B cell (primary cell): ENCODE data around the gene AP1M1. TPM values are rescaled to one million over a fixed set of nuclear protein-coding genes. Genes with fewer than 3 reads are reported as not detected.
"Not testable (repeated sequence)": the region's sequence is repeated elsewhere in the genome, so short reads cannot be mapped to it uniquely, and the experiment has no call there.

Experiments
- ATAC-seq: fragments of 200-7000 bp; cut with Tn5 transposase; one replicate; pipeline ENCODE4 v1.10.0; 2021; ENCODE audit warnings: low read depth, mild to moderate bottlenecking, moderate number of reproducible peaks, moderate library complexity
- CTCF ChIA-PET: fragments of 350-600 bp; sonication (Branson Sonifier 250); formaldehyde crosslinking; loops from one replicate; lab custom pipeline; 2021; ENCODE audit warnings: antibody characterized with exemption, inconsistent platforms; lab: Charles Lee
- POLR2A ChIA-PET: fragments of 350-600 bp; sonication (Branson Sonifier 250); formaldehyde crosslinking; loops from one replicate; lab custom pipeline; 2021; ENCODE audit warnings: antibody characterized with exemption; lab: Charles Lee
- DNase-seq: peaks from one replicate; pipeline ENCODE4 v3.0.0; 2013
- H2AFZ ChIP-seq: 2 replicates; pipeline ENCODE4 v1.6.1; 2012; ENCODE audit warnings: mild to moderate bottlenecking, low read depth, low read length; ENCODE audit not compliant: insufficient read depth, poor library complexity, severe bottlenecking
- H3K27ac ChIP-seq, 2 donors: 1 replicate in 1 of 2; 2 replicates in 1 of 2; pipeline ENCODE4 v1.5.1; 2012 to 2013; ENCODE audit warnings: low read length in 2 of 2, mild to moderate bottlenecking in 2 of 2, moderate library complexity in 1 of 2
- H3K27me3 ChIP-seq, 4 experiments: fragments of 200-600 bp in 1 of 4; sonication (generic) in 1 of 4; replicated peaks in 1 of 4; 1 replicate in 2 of 4; 2 replicates in 2 of 4; pipeline versions ENCODE4 v1.6.1 to v1.7.0; 2013 to 2016; ENCODE audit warnings: low read length in 3 of 4, mild to moderate bottlenecking in 2 of 4, mixed read lengths in 1 of 4, moderate library complexity in 1 of 4; ENCODE audit not compliant: insufficient read depth in 4 of 4, control insufficient read depth in 3 of 4; ENCODE audit errors: control extremely low read depth in 1 of 4
- H3K36me3 ChIP-seq, 2 experiments: replicated peaks in 1 of 2; 1 replicate in 1 of 2; 2 replicates in 1 of 2; pipeline versions ENCODE4 v1.6.1 to v1.7.1; 2013; ENCODE audit warnings: low read length in 1 of 2; ENCODE audit not compliant: insufficient read depth in 2 of 2, control insufficient read depth in 1 of 2; ENCODE audit errors: control extremely low read depth in 1 of 2, extremely low read depth in 1 of 2
- H3K4me1 ChIP-seq, 2 donors: fragments of 200-600 bp in 1 of 2; sonication (generic) in 1 of 2; 1 replicate in 1 of 2; 2 replicates in 1 of 2; pipeline versions ENCODE4 v1.5.1 to v1.6.1; 2013 to 2017; ENCODE audit warnings: low read length in 2 of 2; ENCODE audit not compliant: control insufficient read depth in 2 of 2, insufficient read depth in 2 of 2
- H3K4me2 ChIP-seq: replicated peaks from 2 replicates; pipeline ENCODE3; 2012; ENCODE audit warnings: mild to moderate bottlenecking, low read depth, low read length; ENCODE audit not compliant: poor library complexity, severe bottlenecking
- H3K4me3 ChIP-seq, 5 experiments: fragments of 200-600 bp in 1 of 5; sonication (generic) in 1 of 5; 1 replicate in 3 of 5; 2 replicates in 2 of 5; pipeline versions ENCODE4 v1.5.1 to v1.7.0; 2011 to 2016; ENCODE audit warnings: low read length in 4 of 5, mild to moderate bottlenecking in 4 of 5, low read depth in 2 of 5, control low read depth in 1 of 5, moderate library complexity in 1 of 5; ENCODE audit not compliant: insufficient read depth in 1 of 5; ENCODE audit errors: control extremely low read depth in 1 of 5, extremely low read depth in 1 of 5
- H3K79me2 ChIP-seq: fragments of 200-600 bp; sonication (generic); one replicate; pipeline ENCODE4 v1.6.0; 2016; ENCODE audit warnings: low read length; ENCODE audit not compliant: control insufficient read depth, insufficient read depth
- H3K9ac ChIP-seq: fragments of 200-600 bp; sonication (generic); 2 replicates; pipeline ENCODE4 v1.6.1; 2017; ENCODE audit warnings: mild to moderate bottlenecking, low read length, moderate library complexity
- H3K9me3 ChIP-seq, 3 donors: one replicate each; pipeline versions ENCODE4 v1.6.1 to v1.7.1; 2013; ENCODE audit warnings: low read length in 2 of 3; ENCODE audit not compliant: control insufficient read depth in 2 of 3, insufficient read depth in 1 of 3; ENCODE audit errors: control extremely low read depth in 1 of 3
- H4K20me1 ChIP-seq: 2 replicates; pipeline ENCODE4 v1.6.0; 2012; ENCODE audit warnings: mild to moderate bottlenecking, low read length; ENCODE audit not compliant: insufficient read depth, control insufficient read depth, poor library complexity, severe bottlenecking
- H3K27ac Mint-ChIP-seq: one replicate; pipeline ENCODE4 v1.8.0; 2021; ENCODE audit warnings: mixed read lengths
- H3K27me3 Mint-ChIP-seq: one replicate; pipeline ENCODE4 v1.8.0; 2021; ENCODE audit warnings: mixed read lengths
- H3K4me1 Mint-ChIP-seq: one replicate; pipeline ENCODE4 v1.8.0; 2021; ENCODE audit warnings: mixed read lengths
- H3K4me3 Mint-ChIP-seq: one replicate; pipeline ENCODE4 v1.8.0; 2021; ENCODE audit warnings: mixed read lengths
- H3K9me3 Mint-ChIP-seq: one replicate; pipeline ENCODE4 v1.8.0; 2022; ENCODE audit warnings: mixed read lengths; ENCODE audit not compliant: insufficient read depth
- EZH2 ChIP-seq: IDR thresholded peaks from 2 replicates; pipeline ENCODE4 v1.6.1; 2012; ENCODE audit warnings: borderline replicate concordance, low read depth, mild to moderate bottlenecking, moderate library complexity, low read length; ENCODE audit not compliant: insufficient read depth, poor library complexity, severe bottlenecking
- WGBS: methylation state at CpG from one replicate; pipeline ENCODE4 v1.1.5; 2013; ENCODE audit warnings: missing lambda C conversion rate; ENCODE audit not compliant: insufficient coverage; 5-methylcytosine and 5-hydroxymethylcytosine counted together
- intact Hi-C: fragments of 100-400 bp; cut with micrococcal nuclease; formaldehyde crosslinking; loops from one replicate; pipeline ENCODE4 v1.10.0; 2022
- polyA plus RNA-seq: library from polyadenylated mRNA; depleted of rRNA; stranded (reverse); fragments of >200 nt; gene quantifications from 2 replicates; pipeline ENCODE4 v1.2.3, GENCODE V29; 2012
- total RNA-seq, 2 donors: library from RNA; stranded (reverse); fragments of 120-200 nt in 1 of 2; gene quantifications; 1 replicate in 1 of 2; 2 replicates in 1 of 2; pipeline versions ENCODE4 v1.2.3 to v1.2.4, GENCODE V29; 2013 to 2022
- TF ChIP-seq, protein P1 (sequence below): fragments of 200-600 bp; IDR thresholded peaks from one replicate; pipeline ENCODE4 v1.8.0; 2022; ENCODE audit warnings: antibody characterized with exemption, mild to moderate bottlenecking

Gene AP1M1
- total and polyA plus RNA-seq, 2 donors (not counting 1 experiment from before 2014, with no cell fraction given) = 77.8 to 102 TPM

DNA sequence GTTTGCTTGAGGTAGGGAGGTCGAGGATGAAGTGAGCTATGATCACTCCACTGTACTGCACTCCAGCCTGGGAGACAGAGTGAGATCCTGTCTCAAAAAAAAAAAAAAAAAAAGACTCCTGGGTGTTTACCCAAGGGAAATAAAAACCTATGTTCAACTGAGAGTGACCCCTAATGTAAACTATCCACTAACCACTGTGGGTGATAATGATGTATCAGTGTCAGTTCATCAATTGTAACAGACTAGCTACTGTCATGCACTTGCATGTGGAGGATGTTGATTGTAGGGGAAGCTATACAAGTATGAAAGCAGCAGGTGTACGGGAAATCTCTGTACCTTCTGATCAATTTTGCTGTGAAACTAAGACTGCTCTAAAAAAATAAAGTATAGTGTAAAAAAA lies 21.8 kb upstream of the AP1M1 start:
- no peak overlapping the region for H3K4me2 ChIP-seq
- intact Hi-C loops = no loop called here
- no peaks in the 10 kb centered on the region for H3K9me3 Mint-ChIP-seq
- H3K4me3 ChIP-seq = no peak overlapping the region
- no peak for TF ChIP-seq EZH2
- TF ChIP-seq, protein P1, sequence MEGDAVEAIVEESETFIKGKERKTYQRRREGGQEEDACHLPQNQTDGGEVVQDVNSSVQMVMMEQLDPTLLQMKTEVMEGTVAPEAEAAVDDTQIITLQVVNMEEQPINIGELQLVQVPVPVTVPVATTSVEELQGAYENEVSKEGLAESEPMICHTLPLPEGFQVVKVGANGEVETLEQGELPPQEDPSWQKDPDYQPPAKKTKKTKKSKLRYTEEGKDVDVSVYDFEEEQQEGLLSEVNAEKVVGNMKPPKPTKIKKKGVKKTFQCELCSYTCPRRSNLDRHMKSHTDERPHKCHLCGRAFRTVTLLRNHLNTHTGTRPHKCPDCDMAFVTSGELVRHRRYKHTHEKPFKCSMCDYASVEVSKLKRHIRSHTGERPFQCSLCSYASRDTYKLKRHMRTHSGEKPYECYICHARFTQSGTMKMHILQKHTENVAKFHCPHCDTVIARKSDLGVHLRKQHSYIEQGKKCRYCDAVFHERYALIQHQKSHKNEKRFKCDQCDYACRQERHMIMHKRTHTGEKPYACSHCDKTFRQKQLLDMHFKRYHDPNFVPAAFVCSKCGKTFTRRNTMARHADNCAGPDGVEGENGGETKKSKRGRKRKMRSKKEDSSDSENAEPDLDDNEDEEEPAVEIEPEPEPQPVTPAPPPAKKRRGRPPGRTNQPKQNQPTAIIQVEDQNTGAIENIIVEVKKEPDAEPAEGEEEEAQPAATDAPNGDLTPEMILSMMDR = no peak
- peaks cover 0 to 13% (median 5%) of the 10 kb centered on the region in 3 donors for H3K9me3 ChIP-seq
- H3K27me3 ChIP-seq = no peaks in the 10 kb centered on the region
- WGBS = no CpG with 5 or more reads among the region's 2 CpGs
- H2AFZ ChIP-seq = no peak overlapping the region
- POLR2A ChIA-PET = interaction anchor here (0.9 kb wide), 1 partner anchor 32 kb away, joined by 5 read pairs; the partner anchor contains the start of gene HSH2D
- H3K36me3 ChIP-seq = no peaks in the 10 kb centered on the region
- H3K4me3 Mint-ChIP-seq = no peak overlapping the region
- DNase-seq = no peak
- no peaks in the 10 kb centered on the region for H3K27me3 Mint-ChIP-seq
- no peak overlapping the region for H3K27ac ChIP-seq
- H3K9ac ChIP-seq = no peak overlapping the region
- no peak for ATAC-seq
- H3K4me1 Mint-ChIP-seq = peaks cover 14% of the 10 kb centered on the region
- no peak overlapping the region for H3K27ac Mint-ChIP-seq
- H3K4me1 ChIP-seq = peaks cover 5 to 16% of the 10 kb centered on the region in 2 donors
- no peaks in the 10 kb centered on the region for H4K20me1 ChIP-seq
- CTCF ChIA-PET = interaction anchor here (1.7 to 3.0 kb wide), 2 partner anchors 32 to 135 kb away, joined by 4 to 11 read pairs; partner anchors contain the start of gene HSH2D
- no peaks in the 10 kb centered on the region for H3K79me2 ChIP-seq

DNA sequence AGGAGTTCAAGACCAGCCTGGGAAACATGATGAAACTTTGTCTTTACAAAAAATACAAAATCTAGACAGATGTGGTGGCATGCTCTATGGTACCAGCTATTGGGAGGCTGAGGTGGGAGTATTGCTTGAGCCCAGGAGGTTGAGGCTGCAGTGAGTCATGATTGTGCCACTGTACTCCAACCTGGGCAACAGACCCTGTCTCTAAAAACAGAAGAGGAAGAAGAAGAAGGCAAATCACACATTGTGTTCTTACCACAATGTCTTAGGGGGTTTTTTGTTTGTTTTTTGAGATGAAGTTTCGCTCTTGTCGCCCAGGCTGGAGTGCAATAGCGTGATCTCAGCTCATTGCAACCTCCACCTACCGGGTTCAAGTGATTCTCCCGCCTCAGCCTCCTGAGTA lies 18.8 kb upstream of the AP1M1 start:
- peaks cover 0 to 13% (median 5%) of the 10 kb centered on the region in 3 donors for H3K9me3 ChIP-seq
- H3K27me3 ChIP-seq, H4K20me1 ChIP-seq, H3K36me3 ChIP-seq, intact Hi-C loops, H3K9ac ChIP-seq, H3K27ac ChIP-seq, H3K79me2 ChIP-seq, H3K9me3 Mint-ChIP-seq, DNase-seq, H3K4me3 ChIP-seq, H3K27me3 Mint-ChIP-seq: not testable (repeated sequence)
- Mint-ChIP-seq H3K27ac (peak overlapping the region; percentile 75), H3K4me1 (peaks cover 16% of the 10 kb centered on the region), H3K4me3 (peak overlapping the region; percentile 42)
- ATAC-seq = peak; percentile 12
- no CpG with 5 or more reads among the region's 5 CpGs for WGBS
- ChIA-PET POLR2A (interaction anchor here (1.2 to 3.2 kb wide), 2 partner anchors 36 to 68 kb away, joined by 3 to 19 read pairs; partner anchors contain the start of genes HSH2D and RAB8A), CTCF (interaction anchor here (0.9 to 6.1 kb wide), 6 partner anchors 10 to 138 kb away, joined by 3 to 47 read pairs (median 16); partner anchors contain the start of gene HSH2D)
- H3K4me2 ChIP-seq = peak overlapping the region; percentile 20
- H2AFZ ChIP-seq = peak overlapping the region; percentile 45
- peaks cover 5 to 25% of the 10 kb centered on the region in 2 donors for H3K4me1 ChIP-seq
